ENCODE measurements around the gene IMPA2.
A peak's percentile ranks its signal among the peaks of the same experiment; 100 is the strongest.

- TF ChIP-seq CTCF (IDR thresholded peaks at IDR 0.05), result peak in 1 of 7 experiments; percentile 9
- no peak for TF ChIP-seq POLR2A (IDR thresholded peaks at IDR 0.05)
Measured at GRCh38 chr18:12026562-12026961, 45.3 kb downstream of the IMPA2 start.

Data from body of pancreas (tissue), 4 donors.